AG08396 (cell line): ENCODE results near the gene ZNF2.

Experiments used
- DNase-seq: peaks from one replicate; pipeline ENCODE4 v3.0.0; 2012; ENCODE audit warnings: low spot score, mixed read lengths

The ZNF2 gene

GRCh38 chr2:95206096-95206495, 40.5 kb downstream of the ZNF2 start:
- DNase-seq, result no peak

- peak; percentile 97 for DNase-seq
These were observed 41.7 kb downstream of the ZNF2 start, which contains the start of gene ZNF892 for GRCh38 chr2:95207111-95207961. Gene ZNF892, plus strand, starts transcription at chr2:95207521. Its CDS starts 295 bp downstream, at chr2:95207816.

GRCh38 chr2:95208106-95208505, 42.5 kb downstream of the ZNF2 start:
- DNase-seq, result peak; percentile 30

DNA sequence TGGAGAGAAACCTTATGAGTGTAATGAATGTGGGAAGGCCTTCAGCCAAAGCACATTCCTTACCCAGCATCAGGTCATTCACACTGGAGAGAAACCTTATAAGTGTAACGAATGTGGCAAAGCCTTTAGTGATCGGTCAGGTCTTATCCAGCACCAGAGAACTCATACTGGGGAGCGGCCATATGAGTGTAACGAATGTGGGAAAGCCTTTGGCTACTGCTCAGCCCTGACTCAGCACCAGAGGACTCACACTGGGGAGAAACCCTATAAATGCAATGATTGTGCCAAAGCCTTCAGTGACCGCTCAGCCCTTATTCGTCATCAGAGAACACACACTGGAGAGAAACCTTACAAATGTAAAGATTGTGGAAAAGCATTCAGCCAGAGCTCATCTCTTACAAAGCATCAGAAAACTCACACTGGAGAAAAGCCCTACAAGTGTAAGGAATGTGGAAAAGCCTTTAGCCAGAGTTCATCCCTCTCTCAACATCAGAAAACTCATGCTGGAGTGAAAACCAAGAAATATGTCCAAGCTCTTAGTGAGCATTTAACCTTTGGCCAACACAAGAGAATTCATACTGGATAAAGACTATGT, 49.5 kb downstream of the ZNF2 start:
- DNase-seq, result no peak

DNA sequence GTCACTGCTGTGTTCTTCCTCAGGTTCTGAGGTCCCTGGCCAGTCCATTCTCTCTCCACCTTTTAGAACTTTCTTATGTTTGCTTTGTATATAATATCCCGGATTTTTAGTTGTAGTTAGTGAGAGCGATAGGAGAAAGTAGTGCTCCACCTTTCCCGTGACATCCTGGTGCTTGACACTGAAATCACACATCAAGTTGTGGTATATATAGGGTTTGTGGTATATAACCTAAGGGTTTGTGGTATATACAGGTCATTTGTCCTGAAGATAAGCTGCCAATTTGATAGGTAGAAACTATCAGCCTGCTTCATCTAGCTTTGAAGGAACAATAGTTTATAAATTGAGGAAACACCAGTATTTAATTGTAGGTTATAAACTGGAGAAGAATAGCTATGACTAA, 54.8 kb downstream of the ZNF2 start:
- no peak for DNase-seq

DNA sequence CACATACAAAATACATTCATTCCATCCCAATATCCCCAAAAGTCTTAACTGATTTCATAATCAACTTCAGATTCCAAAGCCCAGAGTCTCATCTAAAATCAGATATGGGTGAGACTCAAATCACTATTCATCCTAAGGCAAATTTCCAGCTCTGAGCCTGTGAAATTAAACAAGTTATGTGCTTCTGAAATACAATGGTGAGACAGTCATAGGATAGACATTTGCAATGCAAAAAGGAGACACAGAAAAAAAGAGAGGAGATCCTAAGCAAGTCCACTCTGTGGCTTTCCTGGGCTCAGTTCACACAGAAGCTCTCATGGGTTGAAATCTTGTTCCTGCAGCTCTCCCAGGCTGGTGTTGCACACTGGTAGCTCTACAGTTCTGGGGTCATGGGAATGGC, 60.0 kb downstream of the ZNF2 start:
- no peak for DNase-seq

- peak; percentile 65 for DNase-seq
These were observed 66.1 kb downstream of the ZNF2 start for GRCh38 chr2:95231723-95232122.

DNA sequence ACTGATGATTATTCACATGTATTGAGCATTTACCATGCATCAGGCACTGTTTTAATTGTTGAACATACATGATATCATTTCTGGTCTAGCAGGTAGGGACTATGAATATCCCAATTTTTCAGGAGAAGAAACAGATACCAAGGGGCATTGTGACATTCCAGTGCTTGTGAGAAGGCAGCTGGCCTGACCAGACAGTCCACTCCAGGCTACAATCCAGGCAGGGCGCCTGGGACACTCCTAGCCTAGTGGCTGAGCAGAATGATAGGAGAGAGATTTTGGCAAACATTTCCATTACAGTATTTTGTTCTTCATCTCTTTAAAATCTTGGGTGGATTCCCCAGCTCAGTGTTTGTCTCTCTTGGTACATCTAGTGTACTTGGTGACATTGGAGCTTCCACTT, 66.6 kb downstream of the ZNF2 start:
- no peak for DNase-seq
